ENCODE results near the gene RBBP9. TPM values are rescaled to one million over a fixed set of nuclear protein-coding genes. Genes with fewer than 3 reads are reported as not detected.

RBBP9 gene
- total and polyA plus RNA-seq, 2 experiments from 2014 or later = 4.8 to 21.1 TPM

DNA sequence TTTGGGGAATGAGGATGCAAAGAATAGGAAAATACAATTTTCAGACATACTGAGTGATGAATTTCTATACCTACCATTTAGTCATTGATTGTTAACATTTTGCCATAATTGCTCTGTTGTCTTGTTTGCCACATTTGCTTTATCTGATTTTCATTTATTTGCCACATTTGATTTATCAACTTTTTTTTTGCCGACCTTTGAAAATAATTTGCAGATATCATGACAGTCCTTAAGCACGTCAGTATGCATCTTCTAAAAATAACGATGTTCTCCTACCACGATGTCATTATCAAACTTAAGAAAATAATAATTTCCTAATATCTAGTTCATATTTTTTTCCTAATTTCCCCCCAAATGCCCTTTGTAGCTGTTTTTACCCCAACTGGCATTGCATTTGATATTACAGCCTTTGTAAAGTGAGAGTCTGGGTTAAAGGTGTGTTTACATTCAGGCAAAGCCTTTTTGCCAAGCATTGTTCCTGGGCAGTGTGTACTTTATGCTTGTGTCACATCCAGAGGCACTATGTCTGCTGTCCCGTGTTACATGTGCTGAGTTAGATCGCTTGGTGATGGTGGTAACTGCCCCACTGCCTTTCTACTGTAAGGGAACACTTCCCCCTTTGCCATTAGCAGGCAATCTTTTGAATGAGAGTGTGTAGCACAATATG, 37.1 kb upstream of the RBBP9 start:
- Histone ChIP-seq H3K79me2 (replicated peaks; ENCODE audit: insufficient read depth) (no peaks in the 10 kb centered on the region), H3F3A (replicated peaks; ENCODE audit: low read depth) (no peaks in the 10 kb centered on the region), H3K36me3 (ENCODE audit: insufficient read depth) (peaks cover 53% of the 10 kb centered on the region), H3K4me3 (no peak overlapping the region), H3K9me2 (ENCODE audit: insufficient read depth) (no peaks in the 10 kb centered on the region), H2AFZ (no peak overlapping the region), H3K27ac (ENCODE audit: low read depth) (no peak overlapping the region), H3K4me1 (ENCODE audit: insufficient read depth) (no peaks in the 10 kb centered on the region), H3K27me3 (ENCODE audit: insufficient read depth) (no peaks in the 10 kb centered on the region), H3K4me2 (no peak overlapping the region), H4K20me1 (replicated peaks; ENCODE audit: insufficient read depth) (peaks cover 4% of the 10 kb centered on the region)
- no peak for ATAC-seq
- TF ChIP-seq, protein P1, sequence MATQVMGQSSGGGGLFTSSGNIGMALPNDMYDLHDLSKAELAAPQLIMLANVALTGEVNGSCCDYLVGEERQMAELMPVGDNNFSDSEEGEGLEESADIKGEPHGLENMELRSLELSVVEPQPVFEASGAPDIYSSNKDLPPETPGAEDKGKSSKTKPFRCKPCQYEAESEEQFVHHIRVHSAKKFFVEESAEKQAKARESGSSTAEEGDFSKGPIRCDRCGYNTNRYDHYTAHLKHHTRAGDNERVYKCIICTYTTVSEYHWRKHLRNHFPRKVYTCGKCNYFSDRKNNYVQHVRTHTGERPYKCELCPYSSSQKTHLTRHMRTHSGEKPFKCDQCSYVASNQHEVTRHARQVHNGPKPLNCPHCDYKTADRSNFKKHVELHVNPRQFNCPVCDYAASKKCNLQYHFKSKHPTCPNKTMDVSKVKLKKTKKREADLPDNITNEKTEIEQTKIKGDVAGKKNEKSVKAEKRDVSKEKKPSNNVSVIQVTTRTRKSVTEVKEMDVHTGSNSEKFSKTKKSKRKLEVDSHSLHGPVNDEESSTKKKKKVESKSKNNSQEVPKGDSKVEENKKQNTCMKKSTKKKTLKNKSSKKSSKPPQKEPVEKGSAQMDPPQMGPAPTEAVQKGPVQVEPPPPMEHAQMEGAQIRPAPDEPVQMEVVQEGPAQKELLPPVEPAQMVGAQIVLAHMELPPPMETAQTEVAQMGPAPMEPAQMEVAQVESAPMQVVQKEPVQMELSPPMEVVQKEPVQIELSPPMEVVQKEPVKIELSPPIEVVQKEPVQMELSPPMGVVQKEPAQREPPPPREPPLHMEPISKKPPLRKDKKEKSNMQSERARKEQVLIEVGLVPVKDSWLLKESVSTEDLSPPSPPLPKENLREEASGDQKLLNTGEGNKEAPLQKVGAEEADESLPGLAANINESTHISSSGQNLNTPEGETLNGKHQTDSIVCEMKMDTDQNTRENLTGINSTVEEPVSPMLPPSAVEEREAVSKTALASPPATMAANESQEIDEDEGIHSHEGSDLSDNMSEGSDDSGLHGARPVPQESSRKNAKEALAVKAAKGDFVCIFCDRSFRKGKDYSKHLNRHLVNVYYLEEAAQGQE (IDR thresholded peaks at IDR 0.05; ENCODE audit: unreplicated experiment) = no peak
- TF ChIP-seq, protein P2, sequence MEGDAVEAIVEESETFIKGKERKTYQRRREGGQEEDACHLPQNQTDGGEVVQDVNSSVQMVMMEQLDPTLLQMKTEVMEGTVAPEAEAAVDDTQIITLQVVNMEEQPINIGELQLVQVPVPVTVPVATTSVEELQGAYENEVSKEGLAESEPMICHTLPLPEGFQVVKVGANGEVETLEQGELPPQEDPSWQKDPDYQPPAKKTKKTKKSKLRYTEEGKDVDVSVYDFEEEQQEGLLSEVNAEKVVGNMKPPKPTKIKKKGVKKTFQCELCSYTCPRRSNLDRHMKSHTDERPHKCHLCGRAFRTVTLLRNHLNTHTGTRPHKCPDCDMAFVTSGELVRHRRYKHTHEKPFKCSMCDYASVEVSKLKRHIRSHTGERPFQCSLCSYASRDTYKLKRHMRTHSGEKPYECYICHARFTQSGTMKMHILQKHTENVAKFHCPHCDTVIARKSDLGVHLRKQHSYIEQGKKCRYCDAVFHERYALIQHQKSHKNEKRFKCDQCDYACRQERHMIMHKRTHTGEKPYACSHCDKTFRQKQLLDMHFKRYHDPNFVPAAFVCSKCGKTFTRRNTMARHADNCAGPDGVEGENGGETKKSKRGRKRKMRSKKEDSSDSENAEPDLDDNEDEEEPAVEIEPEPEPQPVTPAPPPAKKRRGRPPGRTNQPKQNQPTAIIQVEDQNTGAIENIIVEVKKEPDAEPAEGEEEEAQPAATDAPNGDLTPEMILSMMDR (conservative IDR thresholded peaks at IDR 0.05; ENCODE audit: low read depth in 2 of 2) = no peak
- no peak for TF ChIP-seq ZNF331 (CRISPR knock-in tag; IDR thresholded peaks at IDR 0.05; ENCODE audit: low read depth)
- no peak for TF ChIP-seq EZH2 (IDR thresholded peaks at IDR 0.05; ENCODE audit: low read depth, unreplicated experiment)
- no peak for TF ChIP-seq POLR2AphosphoS5 (IDR thresholded peaks at IDR 0.05; ENCODE audit: low read depth)
- TF ChIP-seq ZNF114 (CRISPR knock-in tag; IDR thresholded peaks at IDR 0.05) = no peak
- TF ChIP-seq EZH2phosphoT487 (IDR thresholded peaks at IDR 0.05; ENCODE audit: unreplicated experiment) = no peak
- TF ChIP-seq CREB1 (CRISPR knock-in tag; IDR thresholded peaks at IDR 0.05; ENCODE audit: low read depth) = no peak
- no peak for TF ChIP-seq JUNB (IDR thresholded peaks at IDR 0.05; ENCODE audit: unreplicated experiment)
- TF ChIP-seq, protein P3, sequence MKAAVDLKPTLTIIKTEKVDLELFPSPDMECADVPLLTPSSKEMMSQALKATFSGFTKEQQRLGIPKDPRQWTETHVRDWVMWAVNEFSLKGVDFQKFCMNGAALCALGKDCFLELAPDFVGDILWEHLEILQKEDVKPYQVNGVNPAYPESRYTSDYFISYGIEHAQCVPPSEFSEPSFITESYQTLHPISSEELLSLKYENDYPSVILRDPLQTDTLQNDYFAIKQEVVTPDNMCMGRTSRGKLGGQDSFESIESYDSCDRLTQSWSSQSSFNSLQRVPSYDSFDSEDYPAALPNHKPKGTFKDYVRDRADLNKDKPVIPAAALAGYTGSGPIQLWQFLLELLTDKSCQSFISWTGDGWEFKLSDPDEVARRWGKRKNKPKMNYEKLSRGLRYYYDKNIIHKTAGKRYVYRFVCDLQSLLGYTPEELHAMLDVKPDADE (IDR thresholded peaks at IDR 0.05) = no peak
- TF ChIP-seq NANOG (IDR thresholded peaks at IDR 0.05; ENCODE audit: borderline replicate concordance) = no peak
- no peak for TF ChIP-seq STAT1 (IDR thresholded peaks at IDR 0.05; ENCODE audit: unreplicated experiment)
- TF ChIP-seq, protein P4, sequence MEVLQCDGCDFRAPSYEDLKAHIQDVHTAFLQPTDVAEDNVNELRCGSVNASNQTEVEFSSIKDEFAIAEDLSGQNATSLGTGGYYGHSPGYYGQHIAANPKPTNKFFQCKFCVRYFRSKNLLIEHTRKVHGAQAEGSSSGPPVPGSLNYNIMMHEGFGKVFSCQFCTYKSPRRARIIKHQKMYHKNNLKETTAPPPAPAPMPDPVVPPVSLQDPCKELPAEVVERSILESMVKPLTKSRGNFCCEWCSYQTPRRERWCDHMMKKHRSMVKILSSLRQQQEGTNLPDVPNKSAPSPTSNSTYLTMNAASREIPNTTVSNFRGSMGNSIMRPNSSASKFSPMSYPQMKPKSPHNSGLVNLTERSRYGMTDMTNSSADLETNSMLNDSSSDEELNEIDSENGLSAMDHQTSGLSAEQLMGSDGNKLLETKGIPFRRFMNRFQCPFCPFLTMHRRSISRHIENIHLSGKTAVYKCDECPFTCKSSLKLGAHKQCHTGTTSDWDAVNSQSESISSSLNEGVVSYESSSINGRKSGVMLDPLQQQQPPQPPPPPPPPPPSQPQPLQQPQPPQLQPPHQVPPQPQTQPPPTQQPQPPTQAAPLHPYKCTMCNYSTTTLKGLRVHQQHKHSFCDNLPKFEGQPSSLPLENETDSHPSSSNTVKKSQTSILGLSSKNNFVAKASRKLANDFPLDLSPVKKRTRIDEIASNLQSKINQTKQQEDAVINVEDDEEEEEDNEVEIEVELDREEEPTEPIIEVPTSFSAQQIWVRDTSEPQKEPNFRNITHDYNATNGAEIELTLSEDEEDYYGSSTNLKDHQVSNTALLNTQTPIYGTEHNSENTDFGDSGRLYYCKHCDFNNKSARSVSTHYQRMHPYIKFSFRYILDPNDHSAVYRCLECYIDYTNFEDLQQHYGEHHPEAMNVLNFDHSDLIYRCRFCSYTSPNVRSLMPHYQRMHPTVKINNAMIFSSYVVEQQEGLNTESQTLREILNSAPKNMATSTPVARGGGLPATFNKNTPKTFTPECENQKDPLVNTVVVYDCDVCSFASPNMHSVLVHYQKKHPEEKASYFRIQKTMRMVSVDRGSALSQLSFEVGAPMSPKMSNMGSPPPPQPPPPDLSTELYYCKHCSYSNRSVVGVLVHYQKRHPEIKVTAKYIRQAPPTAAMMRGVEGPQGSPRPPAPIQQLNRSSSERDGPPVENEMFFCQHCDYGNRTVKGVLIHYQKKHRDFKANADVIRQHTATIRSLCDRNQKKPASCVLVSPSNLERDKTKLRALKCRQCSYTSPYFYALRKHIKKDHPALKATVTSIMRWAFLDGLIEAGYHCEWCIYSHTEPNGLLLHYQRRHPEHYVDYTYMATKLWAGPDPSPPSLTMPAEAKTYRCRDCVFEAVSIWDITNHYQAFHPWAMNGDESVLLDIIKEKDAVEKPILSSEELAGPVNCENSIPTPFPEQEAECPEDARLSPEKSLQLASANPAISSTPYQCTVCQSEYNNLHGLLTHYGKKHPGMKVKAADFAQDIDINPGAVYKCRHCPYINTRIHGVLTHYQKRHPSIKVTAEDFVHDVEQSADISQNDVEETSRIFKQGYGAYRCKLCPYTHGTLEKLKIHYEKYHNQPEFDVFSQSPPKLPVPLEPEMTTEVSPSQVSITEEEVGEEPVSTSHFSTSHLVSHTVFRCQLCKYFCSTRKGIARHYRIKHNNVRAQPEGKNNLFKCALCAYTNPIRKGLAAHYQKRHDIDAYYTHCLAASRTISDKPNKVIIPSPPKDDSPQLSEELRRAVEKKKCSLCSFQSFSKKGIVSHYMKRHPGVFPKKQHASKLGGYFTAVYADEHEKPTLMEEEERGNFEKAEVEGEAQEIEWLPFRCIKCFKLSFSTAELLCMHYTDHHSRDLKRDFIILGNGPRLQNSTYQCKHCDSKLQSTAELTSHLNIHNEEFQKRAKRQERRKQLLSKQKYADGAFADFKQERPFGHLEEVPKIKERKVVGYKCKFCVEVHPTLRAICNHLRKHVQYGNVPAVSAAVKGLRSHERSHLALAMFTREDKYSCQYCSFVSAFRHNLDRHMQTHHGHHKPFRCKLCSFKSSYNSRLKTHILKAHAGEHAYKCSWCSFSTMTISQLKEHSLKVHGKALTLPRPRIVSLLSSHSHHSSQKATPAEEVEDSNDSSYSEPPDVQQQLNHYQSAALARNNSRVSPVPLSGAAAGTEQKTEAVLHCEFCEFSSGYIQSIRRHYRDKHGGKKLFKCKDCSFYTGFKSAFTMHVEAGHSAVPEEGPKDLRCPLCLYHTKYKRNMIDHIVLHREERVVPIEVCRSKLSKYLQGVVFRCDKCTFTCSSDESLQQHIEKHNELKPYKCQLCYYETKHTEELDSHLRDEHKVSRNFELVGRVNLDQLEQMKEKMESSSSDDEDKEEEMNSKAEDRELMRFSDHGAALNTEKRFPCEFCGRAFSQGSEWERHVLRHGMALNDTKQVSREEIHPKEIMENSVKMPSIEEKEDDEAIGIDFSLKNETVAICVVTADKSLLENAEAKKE (CRISPR knock-in tag; IDR thresholded peaks at IDR 0.05) = no peak
- peaks cover 3% of the 10 kb centered on the region for H3K27me3 Mint-ChIP-seq (ENCODE audit: insufficient read depth, low read depth, poor library complexity)
- peaks cover 84% of the 10 kb centered on the region for H3K36me3 Mint-ChIP-seq (ENCODE audit: low read depth)
- no peaks in the 10 kb centered on the region for H3K4me1 Mint-ChIP-seq
- no peak for DNase-seq (ENCODE audit: low spot score)
- H3K4me3 Mint-ChIP-seq = no peak overlapping the region
- H3K27ac Mint-ChIP-seq = no peak overlapping the region
- H3K9me3 Mint-ChIP-seq = no peaks in the 10 kb centered on the region
